Effector CD4-positive, alpha-beta T cell (primary cell): ENCODE results near the gene CHD9.
"Not testable (repeated sequence)": the region's sequence is repeated elsewhere in the genome, so short reads cannot be mapped to it uniquely, and the experiment has no call there.

Source experiments
- DNase-seq: peaks from one replicate; pipeline ENCODE4 v3.0.0-alpha.2; 2020

Gene CHD9

DNA sequence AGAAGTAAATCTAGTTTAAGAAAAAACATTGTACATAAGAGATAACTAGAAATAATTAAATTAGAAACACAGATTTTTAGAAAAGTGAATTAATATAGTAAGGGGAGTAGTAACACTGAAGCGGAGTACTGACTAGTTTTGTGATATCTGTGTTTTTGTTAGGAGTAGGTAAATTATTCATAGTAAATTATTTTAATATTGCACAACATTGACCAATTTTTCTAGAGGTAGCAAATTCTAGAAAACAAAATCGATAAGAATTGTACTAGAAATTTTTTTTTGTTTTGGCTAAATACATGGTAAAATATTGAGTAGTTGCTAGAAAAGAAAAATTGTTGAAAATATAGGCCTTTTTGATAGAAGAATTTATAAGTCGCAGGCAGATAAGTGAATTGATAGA lies 156.5 kb downstream of the CHD9 start:
- no peak for DNase-seq

DNA sequence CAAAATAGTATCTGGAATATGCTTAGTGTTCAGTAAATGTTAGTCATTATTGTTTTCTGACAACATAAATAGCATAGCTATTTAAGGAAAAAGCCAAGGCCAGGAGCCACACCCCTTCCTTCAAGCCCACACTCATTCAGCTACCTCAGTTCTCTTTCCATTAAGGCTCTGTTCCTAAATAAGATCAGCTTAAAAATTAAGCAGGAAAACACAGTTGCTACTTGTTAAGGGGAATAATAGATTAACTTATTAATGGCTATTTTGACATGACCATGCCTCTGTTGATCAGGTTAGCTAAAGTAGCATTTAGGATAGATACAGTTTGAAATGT lies 158.1 kb downstream of the CHD9 start:
- no peak for DNase-seq

DNA sequence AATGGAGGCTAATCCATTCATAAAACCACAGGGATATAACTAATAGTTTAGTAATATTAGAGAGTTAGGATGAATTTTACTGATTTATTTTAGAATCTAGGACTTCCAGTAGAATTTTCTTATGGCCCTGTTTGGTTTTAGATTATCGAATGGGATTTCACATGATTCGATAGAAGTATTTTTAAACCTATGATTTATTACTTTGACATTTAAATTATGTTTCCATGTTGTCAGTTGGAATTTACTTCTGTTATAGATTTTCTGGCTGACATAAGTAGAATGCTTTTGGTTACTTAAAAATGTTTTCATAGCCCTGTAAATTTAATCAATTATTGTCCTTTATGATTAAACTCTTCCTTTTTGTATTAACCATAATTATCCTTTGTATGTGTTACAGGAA lies 158.8 kb downstream of the CHD9 start:
- no peak for DNase-seq

DNA sequence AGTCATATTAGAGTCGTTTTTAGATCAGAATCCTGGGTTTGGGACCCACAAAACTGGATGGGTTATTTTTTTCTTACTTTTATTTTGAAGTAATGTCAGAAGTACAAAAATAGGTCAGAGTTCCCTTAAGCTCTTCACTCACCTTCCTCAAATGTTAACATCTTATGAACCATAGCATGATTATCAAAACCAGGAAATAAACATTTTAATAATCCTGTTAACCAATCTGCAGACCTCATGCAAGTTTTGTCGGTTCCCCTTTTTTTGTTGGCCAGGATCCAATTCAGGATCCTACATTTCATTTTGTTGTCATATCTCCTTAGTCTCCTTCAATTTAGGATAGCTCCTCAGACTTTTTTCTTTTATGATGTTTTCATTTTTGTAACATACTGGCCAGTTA lies 162.0 kb downstream of the CHD9 start:
- DNase-seq = no peak

DNA sequence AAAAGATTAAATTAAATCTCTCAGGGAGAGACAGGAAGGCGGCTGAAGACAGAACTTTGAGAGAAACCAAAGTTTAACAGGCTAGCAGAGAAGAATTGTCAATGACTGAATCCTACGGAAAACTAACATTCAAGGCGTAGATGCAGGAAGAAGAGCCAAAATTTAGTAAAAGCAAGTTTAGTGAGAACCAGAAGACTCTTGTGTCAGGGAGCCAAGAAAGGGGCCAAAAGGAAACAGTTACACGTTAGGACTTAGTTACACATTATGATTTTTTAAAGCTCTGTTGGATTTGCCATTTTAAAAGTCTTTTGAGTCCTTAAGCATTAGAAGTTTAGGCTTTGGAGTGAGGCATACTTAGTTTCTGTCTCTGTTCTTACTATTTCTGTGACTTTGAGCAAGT lies 164.6 kb downstream of the CHD9 start:
- no peak for DNase-seq

DNA sequence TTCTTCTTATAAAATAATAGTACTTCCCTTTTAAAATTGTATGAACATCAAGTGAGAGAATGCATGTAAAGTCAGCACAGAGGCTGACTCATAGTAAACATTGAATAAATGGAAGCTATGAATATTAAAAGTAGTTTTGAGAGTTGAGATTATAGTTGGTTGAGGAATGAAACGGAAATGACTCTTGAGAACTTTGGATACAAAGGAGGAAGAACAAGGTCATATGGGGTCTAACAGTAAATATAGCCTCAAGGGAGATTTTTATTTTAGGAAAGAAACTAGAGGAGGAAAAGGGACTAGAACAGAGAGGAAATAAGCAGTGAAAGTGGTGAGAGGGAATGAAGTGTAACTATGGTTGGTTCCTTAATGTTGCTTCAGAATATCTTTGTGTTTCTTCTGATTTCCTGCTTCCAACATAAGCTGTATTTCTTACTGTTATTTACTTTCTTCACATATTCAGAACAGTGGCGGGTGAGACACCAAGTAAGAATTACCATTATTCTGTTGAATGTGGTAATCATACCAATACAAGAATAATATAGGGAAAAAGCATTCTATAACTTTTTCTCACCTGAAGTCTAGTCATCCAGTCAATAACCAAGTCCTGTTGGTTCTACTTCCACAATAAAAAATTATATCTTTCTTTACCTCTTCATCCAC lies 165.1 kb downstream of the CHD9 start:
- DNase-seq = no peak

DNA sequence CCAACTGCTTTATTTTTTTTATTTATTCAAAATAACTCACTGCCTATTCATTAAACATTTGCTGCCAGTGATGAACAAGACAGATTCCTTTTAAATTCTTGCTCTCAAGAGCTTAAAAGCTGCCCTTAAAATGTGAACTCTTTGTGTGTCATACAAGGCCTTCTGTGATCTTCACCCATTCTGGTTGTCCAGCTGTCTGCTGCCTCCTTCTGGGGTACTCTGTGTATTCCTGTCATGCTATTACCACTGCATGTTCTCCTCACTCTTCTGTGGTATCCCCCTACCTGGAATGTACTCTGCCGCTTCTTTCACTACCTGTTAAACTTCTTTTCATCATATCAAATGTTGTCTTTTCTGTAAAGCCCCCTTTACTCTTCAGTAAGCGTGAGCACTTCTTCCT lies 165.8 kb downstream of the CHD9 start:
- no peak for DNase-seq

DNA sequence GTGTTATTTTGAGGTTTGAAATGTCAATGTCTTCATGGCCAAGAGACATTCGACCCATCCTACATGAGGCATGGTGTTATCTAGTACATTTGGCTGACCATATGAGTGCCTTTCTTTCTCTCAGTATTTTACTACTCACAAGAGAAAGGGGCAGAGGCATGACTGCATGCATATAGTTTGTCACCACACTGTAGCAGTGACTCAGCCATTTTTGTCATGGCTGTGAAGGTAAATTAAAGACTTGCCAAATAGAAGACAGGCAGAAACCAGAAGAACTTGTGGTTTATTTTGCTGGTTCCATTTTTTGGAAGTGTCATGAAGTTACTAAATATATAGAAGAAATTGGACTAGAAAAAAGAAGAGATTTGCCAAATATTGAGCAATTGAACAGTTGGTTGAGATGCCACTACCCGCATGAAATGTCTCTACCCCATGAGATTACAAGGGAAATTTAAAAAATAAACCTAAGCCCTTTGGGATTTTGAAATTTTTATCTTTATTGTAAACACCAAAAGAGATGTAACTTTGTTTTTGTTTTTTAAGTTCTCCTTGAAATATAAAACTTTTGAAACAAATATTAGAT lies 170.3 kb downstream of the CHD9 start:
- no peak for DNase-seq

DNA sequence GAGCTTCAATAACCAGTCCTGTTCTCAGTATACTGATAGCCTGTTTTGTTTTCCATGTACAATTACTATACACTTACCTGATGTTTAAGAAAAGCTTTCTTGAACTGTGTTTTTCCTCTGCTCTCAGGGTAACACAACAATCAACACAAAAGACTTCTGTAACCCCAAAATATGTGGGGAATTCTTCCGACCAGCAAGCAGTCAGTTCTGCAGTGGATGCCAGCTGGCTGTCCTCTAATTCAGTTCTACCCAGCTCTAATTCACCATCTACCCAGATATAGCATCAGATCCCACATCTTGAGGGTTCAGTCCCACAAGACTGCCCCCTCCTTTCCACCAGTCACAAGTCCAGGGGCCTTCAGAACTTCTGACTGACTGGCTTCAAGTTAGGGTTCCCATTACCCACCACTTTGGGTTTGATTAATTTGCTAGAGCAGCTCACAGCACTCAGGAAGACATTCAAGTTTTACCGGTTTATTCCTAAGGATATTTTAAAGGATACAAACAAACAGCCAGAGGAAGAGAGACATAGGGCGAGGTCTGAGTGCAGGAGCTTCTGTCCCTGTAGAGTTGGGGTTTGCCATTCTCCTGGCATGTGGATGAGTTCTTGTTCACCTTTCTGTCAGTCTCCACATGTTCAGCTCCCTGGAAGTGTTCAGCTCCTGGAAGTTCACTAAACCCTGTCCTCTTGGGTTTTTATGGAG lies 178.2 kb downstream of the CHD9 start:
- DNase-seq = no peak

DNA sequence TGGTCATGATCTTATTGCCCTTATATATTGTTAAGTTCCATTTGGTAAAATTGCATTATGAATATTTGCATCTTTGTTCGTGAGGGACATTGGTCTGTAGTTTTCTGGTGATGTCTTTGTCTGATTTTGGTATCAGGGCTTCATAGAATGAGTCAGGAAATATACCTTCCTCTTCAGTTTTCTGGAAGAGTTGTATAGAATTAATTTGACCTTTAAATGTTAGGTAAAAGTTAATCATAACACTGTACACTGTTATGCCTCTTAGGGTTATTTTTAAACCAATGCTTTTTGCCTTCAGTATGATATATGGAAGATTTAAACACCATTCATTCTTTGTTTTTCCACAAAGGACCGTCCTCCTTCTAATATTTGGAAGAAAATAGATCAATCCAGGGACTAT lies 180.0 kb downstream of the CHD9 start:
- no peak for DNase-seq

DNA sequence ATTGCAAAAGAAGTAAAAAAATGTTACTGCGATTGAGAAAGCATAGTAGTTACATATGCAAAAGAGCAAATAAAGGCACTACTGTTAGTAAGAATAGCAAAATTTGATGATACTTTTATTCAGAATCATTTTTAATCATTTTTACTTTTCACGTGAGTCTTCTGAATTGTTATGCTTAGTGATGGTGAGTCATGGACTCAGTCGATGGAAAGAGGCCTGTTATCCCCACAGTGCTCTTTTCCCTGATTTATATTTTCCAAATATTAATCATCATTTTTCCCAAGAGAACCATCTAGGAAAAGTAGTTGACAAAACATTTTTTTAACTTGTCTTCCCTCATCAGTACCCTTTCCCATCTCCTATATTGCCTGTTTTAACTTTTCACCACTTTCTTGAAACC lies 181.1 kb downstream of the CHD9 start:
- DNase-seq = no peak

DNA sequence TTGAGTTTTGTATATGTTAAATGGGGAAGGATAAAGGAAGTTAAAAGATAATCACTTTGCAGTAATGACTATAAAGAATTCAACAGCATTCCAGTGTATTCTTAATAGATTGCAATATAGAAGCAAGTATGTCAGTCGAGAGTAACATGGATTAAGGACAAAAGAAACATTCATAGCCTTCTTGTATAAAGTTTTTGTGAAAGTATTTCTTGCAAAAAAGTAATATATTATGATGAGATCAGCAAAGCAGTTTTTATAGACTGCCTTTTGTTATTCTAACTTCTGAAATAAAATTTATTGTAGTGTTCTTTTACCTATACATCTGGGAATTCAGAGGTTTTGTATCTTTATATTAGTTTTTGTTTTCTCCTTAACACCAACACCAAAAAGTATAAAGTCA lies 194.5 kb downstream of the CHD9 start:
- no peak for DNase-seq

DNA sequence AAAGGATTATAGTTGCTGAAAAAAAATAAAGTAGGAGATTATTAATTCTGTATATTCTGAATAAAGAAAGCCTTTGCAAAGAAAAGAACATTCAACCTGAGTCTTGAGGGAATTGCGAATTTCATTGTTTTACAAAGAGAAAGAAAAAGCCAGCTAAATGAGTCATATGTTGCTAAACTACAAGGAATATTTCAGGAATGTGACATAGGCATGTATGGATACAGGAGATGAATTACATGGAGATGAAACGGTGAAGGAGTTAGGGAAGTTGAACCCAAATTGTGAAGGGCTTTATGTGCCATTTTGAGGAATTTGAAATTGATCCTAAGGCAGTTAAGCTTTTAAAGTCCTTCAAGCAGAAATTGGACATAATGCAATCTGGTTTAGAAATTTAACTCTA lies 202.2 kb downstream of the CHD9 start:
- no peak for DNase-seq

DNA sequence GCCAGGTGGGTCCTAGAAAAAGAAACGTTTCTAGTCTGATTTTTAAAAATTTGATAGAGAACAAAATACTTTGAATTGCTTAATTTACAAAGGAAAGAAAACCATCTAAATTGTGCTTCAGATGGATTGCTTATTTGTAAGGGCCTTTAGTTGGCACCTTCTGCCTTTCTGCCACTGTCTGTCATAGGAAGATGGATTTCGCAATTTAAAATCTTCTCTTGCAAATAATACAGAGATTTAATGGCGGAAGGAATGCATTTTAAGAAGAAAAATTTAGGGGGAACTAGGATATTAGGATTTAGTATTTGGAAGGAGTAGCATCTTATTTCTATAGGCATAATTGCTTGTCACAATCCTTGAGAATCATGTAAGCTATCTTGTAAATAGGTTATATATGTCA lies 204.0 kb downstream of the CHD9 start:
- DNase-seq = no peak

DNA sequence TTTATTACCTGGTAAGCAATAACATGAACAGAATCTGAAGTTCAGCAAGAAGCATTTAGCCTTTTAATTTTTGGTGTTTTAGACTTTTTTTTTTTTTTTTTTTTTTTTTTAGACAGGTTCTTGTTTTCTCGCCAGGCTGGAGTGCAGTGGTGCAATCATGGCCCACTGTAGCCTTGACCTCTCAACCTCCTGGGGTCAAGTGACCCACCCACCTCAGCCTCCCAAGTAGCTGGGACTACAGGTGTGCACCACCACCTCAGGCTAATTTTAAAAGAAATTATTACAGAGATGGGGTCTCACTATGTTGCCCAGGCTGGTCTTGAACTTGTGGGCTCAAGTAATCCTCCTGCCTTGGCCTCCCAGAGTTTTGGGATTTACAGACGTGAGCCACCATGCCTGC lies 206.5 kb downstream of the CHD9 start:
- DNase-seq = no peak

DNA sequence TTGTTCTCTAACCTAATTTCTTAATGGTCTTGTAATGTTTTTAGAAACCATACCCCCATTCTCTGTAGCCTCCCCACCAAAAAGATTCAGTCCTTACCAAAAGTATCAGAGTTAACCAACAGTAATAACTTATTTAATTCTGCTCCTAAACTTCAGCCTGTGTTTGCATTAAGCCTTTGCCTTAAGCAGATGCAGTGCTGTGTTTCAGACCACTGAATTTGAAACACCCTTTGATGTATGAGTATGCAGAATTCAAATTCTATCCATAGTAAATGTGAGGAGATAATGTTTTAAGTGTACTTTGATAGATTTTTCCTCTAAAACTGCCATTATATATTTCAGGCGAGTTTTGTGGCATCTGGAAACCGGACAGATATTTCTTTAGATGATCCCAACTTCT lies 207.9 kb downstream of the CHD9 start:
- no peak for DNase-seq

DNA sequence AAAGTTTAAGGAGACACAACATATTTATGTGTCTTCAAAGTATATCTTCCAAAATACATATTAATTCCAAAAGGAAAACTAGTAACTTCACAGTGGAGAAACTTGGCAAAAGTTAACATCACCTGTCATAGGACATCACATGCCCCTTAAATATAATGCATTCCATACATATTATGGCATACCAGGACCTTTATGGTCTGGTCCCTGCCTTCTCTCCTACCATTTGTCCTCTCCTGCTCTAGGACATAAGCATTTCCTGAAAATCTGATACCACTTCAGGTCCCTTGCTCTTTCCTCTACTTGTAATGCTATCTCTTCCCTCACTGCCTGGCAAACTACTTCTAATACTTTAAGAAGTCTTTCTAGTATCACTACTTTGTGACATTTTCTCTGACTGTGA lies 211.4 kb downstream of the CHD9 start:
- DNase-seq = no peak

DNA sequence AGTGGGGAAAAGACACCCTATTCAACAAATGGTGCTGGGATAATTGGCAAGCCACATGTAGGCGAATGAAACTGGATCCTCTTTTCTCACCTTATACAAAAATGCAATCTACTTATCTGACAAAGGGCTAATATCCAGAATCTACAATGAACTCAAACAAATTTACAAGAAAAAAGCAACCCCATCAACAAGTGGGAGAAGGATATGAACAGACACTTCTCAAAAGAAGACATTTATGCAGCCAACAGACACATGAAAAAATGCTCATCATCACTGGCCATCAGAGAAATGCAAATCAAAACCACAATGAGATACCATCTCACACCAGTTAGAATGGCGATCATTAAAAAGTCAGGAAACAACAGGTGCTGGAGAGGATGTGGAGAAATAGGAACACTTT lies 223.7 kb downstream of the CHD9 start:
- not testable (repeated sequence) for DNase-seq

DNA sequence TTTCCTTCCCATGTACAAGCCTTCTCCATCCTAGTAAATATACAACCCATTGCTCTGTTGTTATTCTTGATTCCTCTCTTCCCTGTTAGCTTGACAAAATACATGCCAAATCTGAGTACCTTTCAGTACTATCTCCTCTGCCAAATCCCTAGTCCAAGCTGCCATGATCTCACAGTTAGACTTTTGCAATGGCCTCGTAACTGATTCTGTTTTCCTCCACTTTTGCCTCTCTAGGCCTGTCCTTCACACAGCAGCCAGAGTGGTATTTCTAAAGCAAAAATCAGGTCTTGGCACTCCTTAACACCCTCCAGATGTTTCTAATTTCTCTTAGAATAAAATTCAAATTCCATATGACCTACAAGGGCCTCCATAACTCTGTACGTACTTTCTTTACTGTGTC lies 226.5 kb downstream of the CHD9 start:
- DNase-seq = no peak

DNA sequence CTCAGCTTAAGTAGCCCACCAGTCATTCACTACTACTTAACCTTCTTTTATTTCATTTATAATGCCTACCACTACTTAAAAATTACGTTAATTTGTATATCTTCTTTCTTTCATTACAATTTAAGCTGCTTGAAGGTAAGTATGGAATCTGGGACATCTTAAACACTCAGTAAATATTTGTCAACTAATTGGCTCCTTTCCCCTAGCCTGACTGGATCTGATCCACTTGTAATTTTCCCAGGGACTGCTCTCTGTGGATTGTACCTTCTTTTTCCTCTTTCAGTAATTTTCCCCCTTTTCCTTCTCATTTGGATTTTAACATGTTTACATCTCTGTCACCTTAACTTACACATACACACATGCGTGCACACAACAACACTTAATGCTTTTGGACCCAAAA lies 227.1 kb downstream of the CHD9 start:
- DNase-seq = no peak

DNA sequence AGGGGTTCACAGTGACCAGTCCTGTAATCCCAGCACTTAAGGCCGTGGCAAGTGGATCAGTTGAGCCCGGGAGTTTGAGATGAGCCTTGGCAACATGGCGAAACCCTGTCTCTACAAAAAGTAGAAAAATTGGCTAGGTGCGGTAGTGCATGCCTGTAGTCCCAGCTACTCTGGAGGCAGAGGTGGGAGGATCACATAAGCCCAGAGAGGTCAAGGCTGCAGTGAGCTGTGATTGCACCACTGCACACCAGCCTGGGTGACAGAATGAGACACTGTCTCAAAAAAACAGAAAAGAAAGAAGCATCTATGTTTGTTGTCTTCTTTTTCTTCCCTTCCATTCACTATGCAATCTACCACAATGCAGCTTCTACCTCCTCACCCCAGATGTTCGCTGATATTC lies 227.5 kb downstream of the CHD9 start:
- DNase-seq = no peak

DNA sequence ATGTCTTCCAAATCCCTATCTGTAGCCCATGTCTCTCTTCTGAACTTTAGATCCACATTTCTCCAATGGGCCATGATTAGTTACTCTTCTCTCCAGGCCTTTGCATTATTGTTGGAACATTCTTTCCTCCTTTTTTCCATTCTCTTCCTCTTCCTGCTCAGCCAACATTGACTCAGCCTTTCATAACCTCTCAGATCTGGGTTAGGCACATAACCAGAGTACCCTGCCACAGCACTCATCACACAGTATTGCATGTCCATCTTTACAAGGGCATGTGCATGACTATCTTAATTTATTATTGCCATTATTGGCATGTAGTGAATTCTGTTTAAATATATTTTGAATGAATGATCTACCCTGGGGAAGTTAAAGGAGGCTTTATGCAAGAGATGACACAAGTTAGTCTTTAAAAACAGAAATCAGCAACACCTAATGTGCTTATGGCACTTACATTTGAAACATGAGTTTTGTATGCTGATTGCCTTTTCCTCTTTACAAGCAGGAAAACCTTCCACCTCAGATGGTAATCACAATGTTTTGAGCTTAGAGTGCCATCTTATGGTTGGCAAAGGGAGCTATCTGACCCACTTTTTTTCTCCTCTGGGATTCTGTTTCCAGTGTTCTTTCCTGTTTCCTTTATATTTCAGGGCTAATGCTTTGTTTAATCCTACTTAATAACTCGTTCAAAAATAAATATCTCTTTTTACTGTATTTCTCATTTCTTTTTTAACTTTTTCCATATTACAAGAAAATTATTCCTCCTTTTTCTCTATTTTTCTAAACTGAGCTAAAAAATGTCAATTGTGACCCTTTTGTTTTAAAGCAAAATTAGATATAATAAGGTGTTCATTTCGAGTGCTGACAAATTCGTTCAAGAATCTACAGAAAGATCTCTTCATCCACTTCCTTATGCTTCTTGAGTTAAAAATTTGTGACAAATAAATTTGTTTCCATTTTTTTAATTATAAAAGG lies 228.5 kb downstream of the CHD9 start:
- DNase-seq = no peak

DNA sequence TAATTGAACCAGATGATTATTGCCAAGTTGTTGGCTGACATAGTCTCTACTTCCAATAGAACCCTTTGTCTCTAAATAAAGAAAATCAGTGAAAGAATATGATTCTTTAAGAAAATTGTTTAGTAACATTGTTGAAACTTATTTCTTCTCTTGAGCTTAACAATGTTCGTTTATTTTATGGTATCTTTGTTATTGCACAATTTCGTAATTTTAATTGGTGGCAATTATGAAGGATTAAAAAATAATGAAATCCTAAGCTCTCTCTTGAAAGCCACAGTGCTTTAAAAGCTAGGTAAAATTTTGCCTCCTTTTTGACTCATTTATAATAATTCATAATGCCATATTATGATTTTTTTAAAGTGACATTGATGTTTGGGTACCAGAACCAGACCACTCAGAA lies 230.4 kb downstream of the CHD9 start:
- no peak for DNase-seq

DNA sequence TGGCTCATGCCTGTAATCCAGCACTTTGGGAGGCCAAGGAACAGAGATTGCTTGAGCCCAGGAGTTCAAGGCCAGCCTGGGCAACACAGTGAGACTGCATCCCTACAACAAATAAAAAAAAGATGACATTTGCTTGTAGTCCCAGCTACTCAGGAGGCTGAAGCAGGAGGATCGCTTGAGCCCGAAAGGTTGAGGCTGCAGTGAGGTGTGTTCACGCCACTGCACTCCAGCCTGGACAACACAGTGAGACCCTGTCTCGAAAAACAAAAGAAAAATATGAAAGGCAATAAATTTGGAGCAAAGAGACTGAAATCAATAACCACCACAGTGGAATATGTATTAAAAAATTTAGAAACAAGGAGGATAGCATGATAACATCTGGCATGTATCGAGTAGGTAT lies 235.7 kb downstream of the CHD9 start:
- no peak for DNase-seq
